Measurements from ENCODE around the gene PGLYRP2.

- TF ChIP-seq, protein P1, sequence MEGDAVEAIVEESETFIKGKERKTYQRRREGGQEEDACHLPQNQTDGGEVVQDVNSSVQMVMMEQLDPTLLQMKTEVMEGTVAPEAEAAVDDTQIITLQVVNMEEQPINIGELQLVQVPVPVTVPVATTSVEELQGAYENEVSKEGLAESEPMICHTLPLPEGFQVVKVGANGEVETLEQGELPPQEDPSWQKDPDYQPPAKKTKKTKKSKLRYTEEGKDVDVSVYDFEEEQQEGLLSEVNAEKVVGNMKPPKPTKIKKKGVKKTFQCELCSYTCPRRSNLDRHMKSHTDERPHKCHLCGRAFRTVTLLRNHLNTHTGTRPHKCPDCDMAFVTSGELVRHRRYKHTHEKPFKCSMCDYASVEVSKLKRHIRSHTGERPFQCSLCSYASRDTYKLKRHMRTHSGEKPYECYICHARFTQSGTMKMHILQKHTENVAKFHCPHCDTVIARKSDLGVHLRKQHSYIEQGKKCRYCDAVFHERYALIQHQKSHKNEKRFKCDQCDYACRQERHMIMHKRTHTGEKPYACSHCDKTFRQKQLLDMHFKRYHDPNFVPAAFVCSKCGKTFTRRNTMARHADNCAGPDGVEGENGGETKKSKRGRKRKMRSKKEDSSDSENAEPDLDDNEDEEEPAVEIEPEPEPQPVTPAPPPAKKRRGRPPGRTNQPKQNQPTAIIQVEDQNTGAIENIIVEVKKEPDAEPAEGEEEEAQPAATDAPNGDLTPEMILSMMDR (IDR thresholded peaks at IDR 0.05) = no peak
- TF ChIP-seq EZH2phosphoT487 (IDR thresholded peaks at IDR 0.05) = no peak
These were observed 14.6 kb downstream of the PGLYRP2 start, which contains the start of gene RASAL3 for GRCh38 chr19:15464394-15465385.

Measured in neural progenitor cell (in vitro differentiated cells).